Ishikawa (cell line): ENCODE data around the gene AIG1.

Source experiments
- CEBPB ChIP-seq: IDR thresholded peaks from 2 replicates; pipeline ENCODE4 v1.6.1; 2012
- CREB1 ChIP-seq: IDR thresholded peaks from 2 replicates; pipeline ENCODE4 v1.6.1; 2012; ENCODE audit warnings: low read depth
- EP300 ChIP-seq: IDR thresholded peaks from 2 replicates; pipeline ENCODE4 v1.6.1; 2012; ENCODE audit warnings: borderline replicate concordance
- FOXM1 ChIP-seq: IDR thresholded peaks from 2 replicates; pipeline ENCODE4 v1.6.1; 2012; ENCODE audit warnings: low read depth, borderline replicate concordance
- MAX ChIP-seq: IDR thresholded peaks from 2 replicates; pipeline ENCODE4 v1.6.1; 2012
- NFIC ChIP-seq: IDR thresholded peaks from 2 replicates; pipeline ENCODE4 v1.6.1; 2012
- TEAD4 ChIP-seq: IDR thresholded peaks from 2 replicates; pipeline ENCODE4 v1.6.1; 2012
- USF1 ChIP-seq: IDR thresholded peaks from 2 replicates; pipeline ENCODE4 v1.6.1; 2012
- YY1 ChIP-seq: IDR thresholded peaks from 2 replicates; pipeline ENCODE4 v1.6.1; 2012; ENCODE audit warnings: low read depth
- ZBTB7A ChIP-seq: IDR thresholded peaks from 2 replicates; pipeline ENCODE4 v1.6.1; 2012; ENCODE audit warnings: low read depth

- TF ChIP-seq EP300 (no peak), CEBPB (no peak), TEAD4 (no peak), ZBTB7A (no peak), FOXM1 (no peak), CREB1 (no peak), NFIC (no peak), YY1 (no peak), MAX (no peak), USF1 (no peak)
Measured at GRCh38 chr6:143267760-143268159, 207.1 kb downstream of the AIG1 start.
